ENCODE data around the gene ZBTB7A. TPM values are rescaled to one million over a fixed set of nuclear protein-coding genes. Genes with fewer than 3 reads are reported as not detected.
"Not testable (repeated sequence)": the region's sequence is repeated elsewhere in the genome, so short reads cannot be mapped to it uniquely, and the experiment has no call there.

The ZBTB7A gene
- total RNA-seq, 1 donor from 2014 or later, result 26.1 TPM

GRCh38 chr19:4015705-4016402, 50.8 kb downstream of the ZBTB7A start:
- DNase-seq, result no peak

DNA sequence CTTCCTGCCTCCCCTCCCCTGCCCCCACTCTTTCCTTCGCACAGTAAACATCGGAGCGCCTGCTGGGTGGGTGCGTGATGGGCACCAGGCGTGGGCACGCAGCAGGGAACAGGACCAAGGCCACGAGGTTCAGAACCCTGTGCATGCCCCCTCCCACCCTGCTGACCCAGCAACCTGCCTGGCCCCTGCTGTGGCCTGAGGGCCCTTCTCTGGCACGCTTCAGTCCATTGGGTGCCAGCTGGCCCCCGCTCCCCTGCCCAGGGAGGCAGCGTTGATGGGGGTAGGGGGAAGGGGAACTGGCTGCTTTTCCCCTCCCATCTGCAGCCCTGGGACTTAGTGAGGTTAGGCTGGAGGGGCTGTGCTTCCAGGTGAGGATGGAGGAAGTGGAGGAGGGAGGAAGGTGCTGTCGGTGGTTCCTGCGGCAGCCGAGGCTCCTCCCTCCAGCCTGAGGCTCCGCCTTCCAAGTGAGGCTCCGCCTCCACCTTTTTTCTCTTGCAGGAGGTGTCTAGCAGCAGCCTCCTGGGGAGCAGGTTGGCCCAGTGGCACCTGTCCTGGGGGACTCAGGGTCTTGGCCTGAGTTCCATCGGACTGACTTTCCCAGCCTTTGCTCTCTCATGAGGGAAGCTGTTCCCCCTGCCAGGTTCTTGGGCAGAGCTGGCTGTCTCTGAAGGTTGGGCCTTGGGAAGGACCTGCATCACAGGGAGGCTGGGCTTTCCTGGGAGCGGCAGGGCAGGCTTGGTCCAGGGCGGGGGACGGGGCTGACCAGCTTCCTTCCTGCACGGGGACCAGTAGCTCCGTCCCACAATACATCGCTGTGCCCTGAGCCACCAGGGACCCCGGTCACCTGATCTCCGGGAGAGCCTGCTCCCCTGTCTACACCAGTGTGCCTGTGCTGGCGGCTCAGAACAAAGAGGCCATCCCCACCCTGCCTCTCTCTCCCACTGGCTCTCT, 51.9 kb downstream of the ZBTB7A start:
- DNase-seq, result no peak

DNA sequence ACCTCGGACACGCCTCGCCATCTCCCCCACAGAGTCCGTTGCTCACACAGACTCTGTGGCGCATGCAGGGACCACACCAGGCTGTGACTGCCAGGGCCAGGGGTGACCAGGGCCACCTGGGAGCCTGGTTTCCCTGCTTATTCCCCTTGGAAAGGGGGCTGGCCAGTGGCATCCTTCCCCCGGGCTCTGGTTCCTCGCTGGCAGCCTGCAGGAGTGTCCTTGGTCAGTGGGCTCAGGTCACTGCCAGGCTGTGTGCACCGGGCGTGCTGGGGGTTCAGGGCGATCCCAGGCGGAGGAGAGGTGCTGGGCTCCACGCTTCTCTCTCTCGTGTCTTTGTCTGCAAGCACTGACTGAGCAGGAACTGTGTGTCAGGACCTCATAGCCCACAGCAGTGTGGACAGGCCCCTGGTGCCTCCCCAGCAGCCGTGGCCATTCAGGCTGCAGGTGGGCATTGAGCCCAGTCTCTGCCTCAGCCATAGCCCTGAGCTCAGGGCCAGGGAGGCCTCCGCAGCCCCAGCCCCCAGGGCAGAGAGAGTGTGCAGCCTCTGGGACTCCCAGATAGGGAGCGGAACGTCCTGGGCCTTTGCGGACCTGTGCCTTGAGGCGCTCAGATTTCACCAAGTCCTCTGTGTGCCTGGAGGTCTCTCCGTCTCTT, 52.7 kb downstream of the ZBTB7A start:
- no peak for DNase-seq

- no peak for DNase-seq
Observed at GRCh38 chr19:4012975-4013634, 53.6 kb downstream of the ZBTB7A start.

GRCh38 chr19:4012092-4012974, 54.4 kb downstream of the ZBTB7A start:
- DNase-seq, result no peak

GRCh38 chr19:4011430-4011829, 55.3 kb downstream of the ZBTB7A start:
- not testable (repeated sequence) for DNase-seq

- DNase-seq, result peak; percentile 54
Observed at GRCh38 chr19:4010808-4011110, 55.9 kb downstream of the ZBTB7A start.

DNA sequence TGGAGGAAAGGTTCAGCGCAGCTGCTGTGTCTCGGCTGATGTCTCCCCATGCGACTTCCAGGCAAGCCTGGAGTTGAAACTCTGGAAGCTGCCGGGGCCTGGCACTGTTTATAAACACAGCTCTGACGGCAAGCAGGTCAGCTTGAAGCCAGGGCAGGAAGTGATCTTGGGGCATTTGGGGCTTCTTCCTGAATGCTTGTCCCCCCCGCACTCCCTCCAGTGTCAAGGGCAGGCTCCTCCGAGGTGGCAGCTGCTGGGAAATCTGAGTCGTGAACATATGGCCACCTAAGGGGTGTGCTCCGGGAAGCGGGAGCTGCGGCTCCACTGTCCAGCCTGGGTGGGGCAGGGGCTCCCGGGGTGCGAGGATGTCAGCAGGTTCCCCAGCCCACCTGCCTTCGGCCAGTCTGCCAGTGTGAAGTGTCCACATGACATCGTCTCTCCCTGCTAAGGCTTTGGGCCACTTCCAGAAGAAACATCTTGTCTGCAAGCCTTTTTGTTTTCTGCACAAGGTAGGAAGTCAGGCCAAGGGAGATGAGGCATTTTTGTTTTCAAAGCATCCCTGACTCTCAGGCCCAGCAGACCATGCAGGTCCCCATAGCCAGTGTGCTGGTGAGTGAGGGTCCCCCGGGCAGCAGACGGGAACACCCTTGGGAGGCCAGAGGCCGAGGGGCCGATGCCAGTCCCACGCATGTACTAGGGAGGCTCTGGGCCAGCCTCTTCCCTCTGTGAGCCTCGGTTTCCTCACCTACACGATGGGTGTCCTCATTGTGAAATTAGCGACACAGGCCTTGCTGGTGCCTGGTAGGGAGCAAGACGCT, 56.5 kb downstream of the ZBTB7A start:
- peak; percentile 78 for DNase-seq

- peak; percentile 61 for DNase-seq
Observed at GRCh38 chr19:4007836-4008539, 58.7 kb downstream of the ZBTB7A start.

DNA sequence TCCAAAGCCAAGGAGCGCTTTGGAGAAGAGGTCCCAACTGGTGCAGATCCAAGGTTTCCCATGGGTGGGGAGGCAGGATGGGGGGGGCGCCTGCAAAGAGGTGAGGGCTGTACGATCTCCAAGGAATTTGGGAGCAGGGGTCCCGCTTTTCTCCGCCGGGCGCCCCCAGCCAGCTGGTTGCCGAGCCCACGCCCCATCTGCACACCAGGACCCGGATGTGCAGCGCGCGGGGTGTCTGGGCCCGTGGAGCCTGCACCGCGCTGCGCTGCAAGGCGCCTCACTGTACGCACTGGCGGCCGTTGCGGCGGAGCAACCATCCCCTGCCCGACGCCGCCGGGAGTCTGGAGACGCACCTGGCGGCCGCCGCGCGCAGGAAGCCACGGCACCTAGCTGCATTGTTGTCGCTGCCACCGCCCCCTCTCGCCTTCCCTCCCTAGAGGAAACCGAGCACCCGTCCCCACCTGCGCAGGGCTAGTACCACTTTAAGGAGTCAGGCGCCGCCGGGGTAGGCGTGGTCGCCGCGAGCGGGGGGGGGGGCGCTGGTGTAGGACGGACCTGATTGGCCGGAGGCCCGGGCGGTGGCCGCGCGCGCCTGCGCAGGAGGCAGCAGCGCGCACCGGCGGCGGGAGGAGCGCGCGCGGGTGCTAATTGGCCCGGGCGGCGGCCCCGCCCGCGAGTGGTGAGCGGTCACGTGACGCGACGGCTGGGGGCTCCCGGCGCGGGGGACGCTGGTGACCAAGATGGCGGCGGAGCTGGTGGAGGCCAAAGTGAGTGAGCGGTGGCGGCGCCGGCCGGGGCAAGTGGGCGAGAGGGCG, 59.5 kb downstream of the ZBTB7A start, which contains the start of gene PIAS4:
Gene PIAS4, plus strand, starts transcription at position 716 of the 815 bp plus-strand sequence. Its CDS starts 25 bp downstream, at position 741.
- DNase-seq, result peak; percentile 99

- DNase-seq, result not testable (repeated sequence)
Observed at GRCh38 chr19:4005436-4005835, 61.3 kb downstream of the ZBTB7A start.

DNA sequence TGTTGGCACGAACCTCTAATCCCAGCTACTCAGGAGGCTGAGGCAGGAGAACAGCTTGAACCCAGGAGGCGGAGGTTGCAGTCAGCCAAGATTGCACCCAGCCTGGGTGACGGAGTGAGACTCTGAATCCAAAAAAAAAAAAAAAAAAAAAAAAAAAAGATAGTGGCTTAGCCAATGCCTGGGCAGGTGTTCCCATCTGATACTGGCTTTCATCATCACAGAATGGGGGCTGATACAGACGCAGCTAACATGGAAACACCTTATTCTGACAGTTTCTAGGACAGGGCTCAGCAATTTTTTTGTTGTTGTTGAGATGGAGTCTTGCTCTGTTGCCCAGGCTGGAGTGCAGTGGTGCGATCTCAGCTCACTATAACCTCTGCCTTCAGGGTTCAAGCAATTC, 65.9 kb downstream of the ZBTB7A start:
- not testable (repeated sequence) for DNase-seq

GRCh38 chr19:3998667-3999412, 67.9 kb downstream of the ZBTB7A start:
- DNase-seq, result not testable (repeated sequence)

- DNase-seq, result no peak
Observed at GRCh38 chr19:3995607-3996006, 71.1 kb downstream of the ZBTB7A start.
